ENCODE results near the gene WNT7A.

Gene WNT7A

GRCh38 chr3:13780432-13781176 lies 99.3 kb downstream of the WNT7A start:
- TF ChIP-seq CTCF (IDR thresholded peaks at IDR 0.05; ENCODE audit: low read depth, low read length) = no peak
- DNase-seq (ENCODE audit: low read depth, low spot score) = no peak
- H3K4me3 ChIP-seq (ENCODE audit: low read depth, low read length) = no peak overlapping the region
- in situ Hi-C loops (cut with HindIII; ENCODE audit: low sequenced_read_pairs) = no loop called here

GRCh38 chr3:13776253-13777050 lies 103.4 kb downstream of the WNT7A start:
- H3K4me3 ChIP-seq (ENCODE audit: low read depth, low read length) = no peak overlapping the region
- in situ Hi-C loops (cut with HindIII; ENCODE audit: low sequenced_read_pairs) = no loop called here
- no peak for TF ChIP-seq CTCF (IDR thresholded peaks at IDR 0.05; ENCODE audit: low read depth, low read length)
- no peak for DNase-seq (ENCODE audit: low read depth, low spot score)

- no peak overlapping the region for H3K4me3 ChIP-seq (ENCODE audit: low read depth, low read length)
- TF ChIP-seq CTCF (IDR thresholded peaks at IDR 0.05; ENCODE audit: low read depth, low read length) = no peak
- no peak for DNase-seq (ENCODE audit: low read depth, low spot score)
- in situ Hi-C loops (cut with HindIII; ENCODE audit: low sequenced_read_pairs) = no loop called here
Observed at GRCh38 chr3:13772885-13773745, 106.8 kb downstream of the WNT7A start.

GRCh38 chr3:13772321-13772745 lies 107.5 kb downstream of the WNT7A start:
- no peak for TF ChIP-seq CTCF (IDR thresholded peaks at IDR 0.05; ENCODE audit: low read depth, low read length)
- in situ Hi-C loops (cut with HindIII; ENCODE audit: low sequenced_read_pairs) = no loop called here

GRCh38 chr3:13771496-13771895 lies 108.4 kb downstream of the WNT7A start:
- DNase-seq (ENCODE audit: low read depth, low spot score) = no peak
- no peak for TF ChIP-seq CTCF (IDR thresholded peaks at IDR 0.05; ENCODE audit: low read depth, low read length)
- in situ Hi-C loops (cut with HindIII; ENCODE audit: low sequenced_read_pairs) = no loop called here
- no peak overlapping the region for H3K4me3 ChIP-seq (ENCODE audit: low read depth, low read length)

More at GRCh38 chr3:13772321-13772745, 107.5 kb downstream of the WNT7A start:
- no peak for DNase-seq (ENCODE audit: low read depth, low spot score)
- H3K4me3 ChIP-seq (ENCODE audit: low read depth, low read length) = no peak overlapping the region
